Hepatocyte (in vitro differentiated cells): Measurements from ENCODE around the gene SNCA. TPM values are rescaled to one million over a fixed set of nuclear protein-coding genes. Genes with fewer than 3 reads are reported as not detected.

Experiments used
- DNase-seq: peaks from one replicate; pipeline ENCODE4 v3.0.0-alpha.2; 2016; ENCODE audit warnings: low spot score
- H2AFZ ChIP-seq: fragments of 200-600 bp; sonication (generic); 2 replicates; pipeline ENCODE4 v1.6.0; 2016; ENCODE audit warnings: antibody characterized with exemption, mild to moderate bottlenecking
- H3K27ac ChIP-seq: fragments of 200-600 bp; sonication (generic); 2 replicates; pipeline ENCODE4 v1.5.1; 2016; ENCODE audit warnings: mild to moderate bottlenecking
- H3K27me3 ChIP-seq: fragments of 200-600 bp; sonication (generic); 2 replicates; pipeline ENCODE4 v1.6.1; 2016
- H3K36me3 ChIP-seq: fragments of 200-600 bp; sonication (generic); replicated peaks from 2 replicates; pipeline ENCODE4 v1.5.1; 2016; ENCODE audit warnings: low read depth; ENCODE audit not compliant: insufficient read depth
- H3K4me1 ChIP-seq: fragments of 200-600 bp; sonication (generic); 2 replicates; pipeline ENCODE4 v1.5.1; 2016; ENCODE audit warnings: mild to moderate bottlenecking, moderate library complexity; ENCODE audit not compliant: insufficient read depth
- H3K4me2 ChIP-seq: fragments of 200-600 bp; sonication (generic); 2 replicates; pipeline ENCODE4 v1.6.0; 2016
- H3K4me3 ChIP-seq: fragments of 200-600 bp; sonication (generic); 2 replicates; pipeline ENCODE4 v1.5.1; 2016; ENCODE audit warnings: mild to moderate bottlenecking
- H3K79me2 ChIP-seq: fragments of 200-600 bp; sonication (generic); 2 replicates; pipeline ENCODE4 v1.6.0; 2017; ENCODE audit warnings: mild to moderate bottlenecking
- H3K9me2 ChIP-seq: fragments of 200-600 bp; sonication (generic); replicated peaks from 2 replicates; pipeline ENCODE4 v1.6.0; 2017; ENCODE audit warnings: mild to moderate bottlenecking; ENCODE audit not compliant: insufficient read depth
- H3K9me3 ChIP-seq: fragments of 200-600 bp; sonication (generic); 2 replicates; pipeline ENCODE4 v1.5.1; 2016; ENCODE audit warnings: low read depth, mild to moderate bottlenecking
- H4K20me1 ChIP-seq: fragments of 200-600 bp; sonication (generic); 2 replicates; pipeline ENCODE4 v1.6.0; 2016; ENCODE audit warnings: mild to moderate bottlenecking; ENCODE audit not compliant: insufficient read depth, poor library complexity, severe bottlenecking
- EZH2 ChIP-seq: fragments of 200-600 bp; sonication (generic); IDR thresholded peaks from 2 replicates; pipeline ENCODE4 v1.6.1; 2016; ENCODE audit warnings: antibody characterized with exemption, mild to moderate bottlenecking, borderline replicate concordance
- EZH2phosphoT487 ChIP-seq: fragments of 200-600 bp; sonication (generic); IDR thresholded peaks from one replicate; pipeline ENCODE4 v1.6.1; 2018; ENCODE audit warnings: antibody characterized with exemption, mild to moderate bottlenecking, low read depth, moderate library complexity; ENCODE audit not compliant: unreplicated experiment, severe bottlenecking
- WGBS: methylation state at CpG from one replicate; pipeline ENCODE4 v1.1.6; 2016; ENCODE audit warnings: low lambda C conversion rate; ENCODE audit errors: missing lambda C conversion rate; 5-methylcytosine and 5-hydroxymethylcytosine counted together
- polyA plus RNA-seq: library from polyadenylated mRNA; unstranded; fragments of >200 nt; fragmentation: Nextera tagmentation; extraction: Ambion mirVana; gene quantifications from 2 replicates; pipeline ENCODE4 v1.2.1, GENCODE V29; 2016
- total RNA-seq: library from RNA; depleted of rRNA; stranded (reverse); fragments of >200 nt; gene quantifications from 2 replicates; pipeline ENCODE4 v1.2.3, GENCODE V29; 2014
- TF ChIP-seq, protein P1 (sequence below): fragments of 200-600 bp; sonication (generic); IDR thresholded peaks from 2 replicates; pipeline ENCODE4 v1.5.1; 2016; ENCODE audit warnings: antibody characterized with exemption, mild to moderate bottlenecking; ENCODE audit not compliant: poor library complexity

Gene SNCA
- total and polyA plus RNA-seq, 2 experiments from 2014 or later: 8.9 to 14.0 TPM

GRCh38 chr4:89797117-89797516 lies 39.8 kb downstream of the SNCA start:
- Histone ChIP-seq H3K4me2 (no peak overlapping the region), H3K9me2 (no peaks in the 10 kb centered on the region), H3K9me3 (no peaks in the 10 kb centered on the region)

DNA sequence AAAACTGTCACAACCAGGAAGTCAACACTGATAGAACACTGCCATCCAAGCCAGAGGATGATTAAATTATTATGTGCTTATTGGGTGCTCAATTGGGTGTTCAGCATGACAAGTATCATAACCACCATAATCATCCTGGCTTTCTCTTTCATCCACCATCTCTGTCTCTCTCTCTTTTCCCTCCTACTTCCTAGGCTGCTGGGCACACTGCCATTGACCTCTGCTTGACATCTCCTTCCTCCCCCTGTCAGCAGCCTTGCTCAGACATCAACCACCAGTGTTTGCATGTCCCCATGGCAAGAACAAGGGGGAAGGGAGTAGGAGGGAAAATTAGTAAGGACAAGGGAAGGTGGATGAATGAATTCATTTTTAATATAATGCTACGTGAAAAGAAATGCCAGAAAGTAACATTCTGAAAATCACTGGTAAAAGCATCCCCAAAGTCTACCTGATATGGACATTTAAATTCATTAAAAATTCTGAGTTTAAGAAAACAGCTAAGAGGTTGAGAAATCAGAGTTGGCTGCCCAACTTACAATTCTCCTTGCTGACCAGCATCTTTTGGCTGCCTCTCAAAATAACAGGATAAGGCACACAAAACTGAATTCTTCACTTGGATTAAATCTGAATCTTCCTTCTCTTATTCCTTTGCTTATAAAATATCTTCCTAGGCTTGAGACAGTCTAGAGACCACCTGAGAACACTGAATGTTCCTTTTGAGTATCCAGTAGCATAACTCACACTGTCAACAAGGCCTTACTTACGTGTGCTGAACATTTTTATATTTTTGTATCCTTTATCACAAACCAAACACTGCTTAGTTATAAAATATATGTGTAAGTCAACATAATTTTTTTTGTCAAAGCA lies 48.5 kb downstream of the SNCA start:
- Histone ChIP-seq H3K27ac (no peak overlapping the region), H3K27me3 (no peaks in the 10 kb centered on the region), H3K79me2 (no peaks in the 10 kb centered on the region), H3K9me2 (no peaks in the 10 kb centered on the region), H3K36me3 (no peaks in the 10 kb centered on the region), H3K4me2 (no peak overlapping the region), H4K20me1 (no peaks in the 10 kb centered on the region), H3K4me3 (no peak overlapping the region), H3K9me3 (no peaks in the 10 kb centered on the region), H3K4me1 (no peaks in the 10 kb centered on the region), H2AFZ (no peak overlapping the region)
- no peak for TF ChIP-seq EZH2
- no peak for TF ChIP-seq EZH2phosphoT487
- TF ChIP-seq, protein P1, sequence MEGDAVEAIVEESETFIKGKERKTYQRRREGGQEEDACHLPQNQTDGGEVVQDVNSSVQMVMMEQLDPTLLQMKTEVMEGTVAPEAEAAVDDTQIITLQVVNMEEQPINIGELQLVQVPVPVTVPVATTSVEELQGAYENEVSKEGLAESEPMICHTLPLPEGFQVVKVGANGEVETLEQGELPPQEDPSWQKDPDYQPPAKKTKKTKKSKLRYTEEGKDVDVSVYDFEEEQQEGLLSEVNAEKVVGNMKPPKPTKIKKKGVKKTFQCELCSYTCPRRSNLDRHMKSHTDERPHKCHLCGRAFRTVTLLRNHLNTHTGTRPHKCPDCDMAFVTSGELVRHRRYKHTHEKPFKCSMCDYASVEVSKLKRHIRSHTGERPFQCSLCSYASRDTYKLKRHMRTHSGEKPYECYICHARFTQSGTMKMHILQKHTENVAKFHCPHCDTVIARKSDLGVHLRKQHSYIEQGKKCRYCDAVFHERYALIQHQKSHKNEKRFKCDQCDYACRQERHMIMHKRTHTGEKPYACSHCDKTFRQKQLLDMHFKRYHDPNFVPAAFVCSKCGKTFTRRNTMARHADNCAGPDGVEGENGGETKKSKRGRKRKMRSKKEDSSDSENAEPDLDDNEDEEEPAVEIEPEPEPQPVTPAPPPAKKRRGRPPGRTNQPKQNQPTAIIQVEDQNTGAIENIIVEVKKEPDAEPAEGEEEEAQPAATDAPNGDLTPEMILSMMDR: no peak
- WGBS: 81% methylated on average over 2 of the region's 2 CpGs
- no peak for DNase-seq

More at GRCh38 chr4:89797117-89797516, 39.8 kb downstream of the SNCA start:
- Histone ChIP-seq H3K4me3 (no peak overlapping the region), H3K36me3 (no peaks in the 10 kb centered on the region), H4K20me1 (no peaks in the 10 kb centered on the region), H3K27ac (no peak overlapping the region), H3K4me1 (no peaks in the 10 kb centered on the region), H3K79me2 (no peaks in the 10 kb centered on the region), H3K27me3 (no peaks in the 10 kb centered on the region), H2AFZ (no peak overlapping the region)
- no peak for DNase-seq
- TF ChIP-seq EZH2 (no peak), EZH2phosphoT487 (no peak)
- TF ChIP-seq, protein P1: no peak

DNA sequence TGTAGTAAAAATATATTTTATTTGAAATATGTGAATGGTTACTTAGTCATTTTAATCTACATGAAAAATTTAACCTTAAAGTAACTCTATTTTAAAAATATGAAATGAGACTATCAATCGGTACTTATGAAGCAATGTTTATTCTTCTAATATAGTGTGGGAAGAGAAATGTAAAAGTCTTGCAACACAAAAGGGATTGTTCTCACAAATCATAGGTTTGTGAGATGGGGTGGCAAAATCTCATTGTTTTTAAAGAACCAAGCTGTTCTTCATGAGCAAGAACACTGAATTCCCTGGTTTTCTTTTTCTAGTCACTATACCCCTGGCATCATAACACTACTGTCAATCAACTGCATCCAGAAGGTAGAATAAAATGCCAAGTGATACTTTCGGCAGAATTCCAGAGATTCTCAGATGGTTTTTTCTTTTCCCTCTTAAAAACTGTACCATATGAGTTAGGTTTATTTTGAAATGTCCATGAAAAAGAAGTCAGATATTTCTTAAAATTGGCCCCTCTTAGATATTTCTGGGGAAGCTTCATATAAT lies 52.2 kb downstream of the SNCA start:
- Histone ChIP-seq H3K4me3 (no peak overlapping the region), H3K4me2 (no peak overlapping the region), H3K79me2 (no peaks in the 10 kb centered on the region), H3K36me3 (no peaks in the 10 kb centered on the region), H2AFZ (no peak overlapping the region), H4K20me1 (no peaks in the 10 kb centered on the region), H3K4me1 (no peaks in the 10 kb centered on the region), H3K9me2 (no peaks in the 10 kb centered on the region), H3K27ac (no peak overlapping the region), H3K9me3 (no peaks in the 10 kb centered on the region), H3K27me3 (no peaks in the 10 kb centered on the region)
- TF ChIP-seq, protein P1: no peak
- TF ChIP-seq EZH2 (no peak), EZH2phosphoT487 (no peak)
- WGBS: 91% methylated on average over 2 of the region's 2 CpGs
- DNase-seq: no peak
